Keratinocyte (primary cell): ENCODE results near the gene POU5F2. TPM values are rescaled to one million over a fixed set of nuclear protein-coding genes. Genes with fewer than 3 reads are reported as not detected.

Experiments
- DNase-seq: peaks from one replicate; pipeline ENCODE4 v3.0.0-alpha.2; 2011; ENCODE audit warnings: low read depth, missing footprints, low spot score
- FAIRE-seq: peaks from 2 replicates; lab custom pipeline; 2011; peaks lifted over from hg19 to GRCh38; lab: Jason Lieb, UNC
- H2AFZ ChIP-seq: 2 replicates; pipeline ENCODE4 v1.6.0; 2012; ENCODE audit warnings: low read length, control low read depth, inconsistent platforms; ENCODE audit not compliant: control insufficient read depth
- H3K27ac ChIP-seq: 2 replicates; pipeline ENCODE4 v1.5.1; 2011; ENCODE audit warnings: low read length; ENCODE audit not compliant: control insufficient read depth, insufficient read depth
- H3K27me3 ChIP-seq: 3 replicates; pipeline ENCODE4 v1.6.0; 2011; ENCODE audit warnings: low read length; ENCODE audit not compliant: control insufficient read depth, insufficient read depth; ENCODE audit errors: extremely low read depth
- H3K36me3 ChIP-seq, 2 experiments: 2 replicates in 1 of 2; 3 replicates in 1 of 2; pipeline ENCODE4 v1.5.1; 2011; ENCODE audit warnings: low read length in 2 of 2, mild to moderate bottlenecking in 1 of 2; ENCODE audit not compliant: control insufficient read depth in 2 of 2, insufficient read depth in 2 of 2; ENCODE audit errors: extremely low read depth in 1 of 2
- H3K4me1 ChIP-seq: 3 replicates; pipeline ENCODE4 v1.5.1; 2011; ENCODE audit warnings: low read length; ENCODE audit not compliant: control insufficient read depth, insufficient read depth; ENCODE audit errors: extremely low read depth
- H3K4me2 ChIP-seq: 3 replicates; pipeline ENCODE4 v1.6.0; 2011; ENCODE audit warnings: low read depth, low read length; ENCODE audit not compliant: control insufficient read depth, insufficient read depth; ENCODE audit errors: extremely low read depth
- H3K4me3 ChIP-seq, 3 experiments: fragments of 200-600 bp in 1 of 3; sonication (generic) in 1 of 3; 2 replicates in 2 of 3; 3 replicates in 1 of 3; pipeline ENCODE4 v1.5.1; 2011 to 2016; ENCODE audit warnings: low read length in 3 of 3, mild to moderate bottlenecking in 3 of 3, control low read depth in 2 of 3, inconsistent platforms in 1 of 3, low read depth in 1 of 3, mixed read lengths in 1 of 3, mixed run types in 1 of 3, moderate library complexity in 1 of 3; ENCODE audit not compliant: control insufficient read depth in 2 of 3, insufficient read depth in 2 of 3; ENCODE audit errors: extremely low read depth in 1 of 3
- H3K79me2 ChIP-seq: 2 replicates; pipeline ENCODE4 v1.6.0; 2012; ENCODE audit warnings: low read length; ENCODE audit not compliant: control insufficient read depth, insufficient read depth
- H3K9ac ChIP-seq: 3 replicates; pipeline ENCODE4 v1.6.0; 2011; ENCODE audit warnings: low read length; ENCODE audit not compliant: control insufficient read depth, insufficient read depth; ENCODE audit errors: extremely low read depth
- H3K9me1 ChIP-seq: 3 replicates; pipeline ENCODE4 v1.6.0; 2011; ENCODE audit warnings: low read length; ENCODE audit not compliant: control insufficient read depth, insufficient read depth; ENCODE audit errors: extremely low read depth
- H3K9me3 ChIP-seq: 2 replicates; pipeline ENCODE4 v1.5.1; 2012; ENCODE audit warnings: low read depth, low read length; ENCODE audit not compliant: control insufficient read depth
- H4K20me1 ChIP-seq: 3 replicates; pipeline ENCODE4 v1.6.0; 2011; ENCODE audit warnings: low read length; ENCODE audit not compliant: control insufficient read depth, insufficient read depth; ENCODE audit errors: extremely low read depth
- CTCF ChIP-seq, 3 experiments: IDR thresholded peaks in 1 of 3; conservative IDR thresholded peaks in 1 of 3; optimal IDR thresholded peaks in 1 of 3; 2 replicates in 2 of 3; 3 replicates in 1 of 3; pipeline versions ENCODE3 to v1.5.1; 2011; ENCODE audit warnings: low read length in 3 of 3, mild to moderate bottlenecking in 3 of 3, moderate library complexity in 2 of 3, control low read depth in 1 of 3, inconsistent platforms in 1 of 3; ENCODE audit not compliant: insufficient read depth in 2 of 3; ENCODE audit errors: extremely low read depth in 1 of 3
- EZH2 ChIP-seq: IDR thresholded peaks from one replicate; pipeline ENCODE4 v1.6.1; 2012; ENCODE audit warnings: inconsistent platforms, mild to moderate bottlenecking, low read length, moderate library complexity
- dilution Hi-C: fragments of 300-500 bp; cut with MboI; formaldehyde crosslinking; loops from one replicate; pipeline ENCODE4 v1.7.0; 2020; ENCODE audit warnings: low sequenced_read_pairs; ENCODE audit not compliant: extremely low pct_ligation_motif_present
- polyA plus RNA-seq, 5 experiments: library from polyadenylated mRNA; depleted of rRNA in 3 of 5; stranded (reverse) in 3 of 5; stranded (forward) in 1 of 5; unstranded in 1 of 5; fragments of >200 nt; gene quantifications; 1 replicate in 1 of 5; 2 replicates in 3 of 5; 3 replicates in 1 of 5; pipeline versions ENCODE4 v1.2.1 to v1.2.3, GENCODE V29; 2011 to 2012; ENCODE audit warnings: missing spikeins in 2 of 5, low read depth in 1 of 5, low replicate concordance in 1 of 5

POU5F2 gene
- polyA plus RNA-seq, 1 donor (not counting 4 experiments of a cell fraction or from before 2014, with no cell fraction given), result 0.09 TPM

- TF ChIP-seq CTCF (optimal IDR thresholded peaks at IDR 0.05 in 1 of 3, IDR thresholded peaks at IDR 0.05 in 1 of 3, conservative IDR thresholded peaks at IDR 0.05 in 1 of 3; ENCODE audit: extremely low read depth in 1 of 3, insufficient read depth in 2 of 3, low read length in 3 of 3) (no peak), EZH2 (no peak)
- no peak overlapping the region for H3K9ac ChIP-seq
- H4K20me1 ChIP-seq, result no peaks in the 10 kb centered on the region
- FAIRE-seq (no peak), DNase-seq (no peak)
- H3K4me2 ChIP-seq, result no peak overlapping the region
- no peak overlapping the region for H3K27ac ChIP-seq
- no peaks in the 10 kb centered on the region for H3K4me1 ChIP-seq
- no peaks in the 10 kb centered on the region for H3K9me1 ChIP-seq
- no peaks in the 10 kb centered on the region for H3K79me2 ChIP-seq
- no peak overlapping the region for H3K4me3 ChIP-seq
- H3K36me3 ChIP-seq, result no peaks in the 10 kb centered on the region
- no peak overlapping the region for H2AFZ ChIP-seq
- dilution Hi-C loops, result no loop called here
- no peaks in the 10 kb centered on the region for H3K9me3 ChIP-seq
- H3K27me3 ChIP-seq, result no peaks in the 10 kb centered on the region
Observed at GRCh38 chr5:93705896-93706295, 35.5 kb downstream of the POU5F2 start.

GRCh38 chr5:93704996-93705395 lies 36.4 kb downstream of the POU5F2 start:
- no peak for FAIRE-seq

More at GRCh38 chr5:93704996-93705395, 36.4 kb downstream of the POU5F2 start:
- no peak overlapping the region for H3K4me3 ChIP-seq
- no peaks in the 10 kb centered on the region for H3K27me3 ChIP-seq
- no peak overlapping the region for H3K4me2 ChIP-seq
- no peaks in the 10 kb centered on the region for H3K79me2 ChIP-seq
- no peaks in the 10 kb centered on the region for H4K20me1 ChIP-seq
- no peaks in the 10 kb centered on the region for H3K36me3 ChIP-seq
- H3K27ac ChIP-seq, result no peak overlapping the region
- no peaks in the 10 kb centered on the region for H3K9me1 ChIP-seq
- dilution Hi-C loops, result no loop called here
- H3K9ac ChIP-seq, result no peak overlapping the region
- H3K9me3 ChIP-seq, result no peaks in the 10 kb centered on the region
- H2AFZ ChIP-seq, result no peak overlapping the region
- TF ChIP-seq EZH2 (no peak), CTCF (optimal IDR thresholded peaks at IDR 0.05 in 1 of 3, IDR thresholded peaks at IDR 0.05 in 1 of 3, conservative IDR thresholded peaks at IDR 0.05 in 1 of 3; ENCODE audit: extremely low read depth in 1 of 3, insufficient read depth in 2 of 3, low read length in 3 of 3) (no peak)
- no peaks in the 10 kb centered on the region for H3K4me1 ChIP-seq
- no peak for DNase-seq
